GM21515 (cell line): ENCODE results near the gene FILIP1L.

Experiments
- ATAC-seq: cut with Tn5 transposase; IDR thresholded peaks from one replicate; pipeline ENCODE4 v1.9.1; 2021; ENCODE audit not compliant: unreplicated experiment

FILIP1L gene

DNA sequence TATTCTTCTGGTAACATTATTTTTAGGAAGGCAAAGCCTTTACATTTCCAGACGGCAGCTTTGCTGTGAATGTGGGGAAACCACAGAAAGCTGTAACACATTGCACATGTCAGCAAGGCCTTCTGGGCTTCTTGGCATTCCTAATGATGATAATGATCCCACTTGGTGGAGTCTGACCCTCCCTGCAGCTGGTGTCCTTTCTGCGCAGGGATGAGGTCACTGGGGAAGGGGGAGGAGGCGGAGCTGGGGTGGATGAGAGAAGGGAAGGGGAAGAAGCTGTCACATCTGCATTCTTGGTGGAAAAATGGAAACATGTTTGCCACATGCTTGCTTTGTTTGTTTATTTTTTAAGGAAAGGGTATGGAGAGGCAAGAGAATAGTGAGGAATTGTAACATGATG is 68.6 kb downstream of the FILIP1L start:
- ATAC-seq = no peak

GRCh38 chr3:100044369-100044768 is 69.9 kb downstream of the FILIP1L start:
- peak; percentile 85 for ATAC-seq

DNA sequence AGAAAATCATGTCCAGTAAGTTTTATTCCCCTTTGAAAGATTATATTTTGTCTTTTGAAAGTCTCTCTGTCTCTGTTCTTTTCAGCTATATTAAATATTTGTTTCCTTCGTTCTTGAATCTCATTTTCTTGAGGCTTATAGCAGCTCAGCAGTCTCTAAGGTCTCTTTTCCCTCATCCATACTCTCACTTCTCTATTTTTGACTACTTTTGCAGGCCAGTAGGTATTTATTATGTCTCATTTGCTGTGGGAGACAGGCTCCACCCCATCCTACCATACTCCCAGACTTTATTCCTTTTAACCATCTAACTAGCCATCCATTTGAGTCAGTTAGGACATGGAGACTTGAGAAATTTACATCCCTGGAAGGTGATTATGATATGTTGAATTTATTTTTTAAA is 71.0 kb downstream of the FILIP1L start:
- ATAC-seq = no peak

GRCh38 chr3:100042166-100042981 is 71.9 kb downstream of the FILIP1L start:
- no peak for ATAC-seq

GRCh38 chr3:100041328-100041749 is 73.0 kb downstream of the FILIP1L start:
- no peak for ATAC-seq

DNA sequence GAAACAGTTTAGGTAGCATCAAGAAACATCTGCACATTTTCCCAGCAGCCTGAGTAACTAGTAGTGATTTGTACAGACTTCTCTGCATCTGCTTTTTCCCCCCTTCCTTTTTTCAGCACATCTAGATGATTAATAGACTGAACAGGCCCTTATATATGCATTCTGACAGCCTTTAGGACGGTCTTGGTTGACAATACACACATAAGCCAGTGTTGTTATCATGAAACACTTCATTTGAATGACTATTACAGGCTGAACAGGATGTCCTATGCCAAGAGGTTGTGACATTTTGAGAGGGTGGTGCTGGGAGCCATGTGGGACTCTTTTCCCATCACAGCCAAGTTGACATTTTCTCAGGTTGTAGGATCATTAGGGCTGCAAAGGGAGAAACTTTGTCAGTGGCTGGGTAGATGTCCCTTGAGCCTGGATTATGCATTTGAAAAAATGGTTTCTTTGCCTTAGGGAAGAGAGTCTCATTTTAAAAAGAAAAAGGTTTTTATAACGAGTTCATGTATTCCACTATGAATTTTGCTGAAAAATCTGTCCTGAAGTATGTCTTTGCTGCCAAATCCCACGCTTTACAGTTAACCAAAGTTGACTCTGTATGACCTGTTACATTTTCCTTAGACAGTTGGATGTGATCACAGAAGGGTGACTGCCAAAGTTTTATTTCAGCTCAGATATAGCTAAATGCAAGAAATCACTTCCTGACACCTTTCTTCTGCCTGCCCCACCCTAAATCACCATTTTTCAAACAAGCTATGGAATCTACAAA is 73.7 kb downstream of the FILIP1L start:
- ATAC-seq = no peak

GRCh38 chr3:100039075-100039474 is 75.2 kb downstream of the FILIP1L start:
- ATAC-seq = no peak

DNA sequence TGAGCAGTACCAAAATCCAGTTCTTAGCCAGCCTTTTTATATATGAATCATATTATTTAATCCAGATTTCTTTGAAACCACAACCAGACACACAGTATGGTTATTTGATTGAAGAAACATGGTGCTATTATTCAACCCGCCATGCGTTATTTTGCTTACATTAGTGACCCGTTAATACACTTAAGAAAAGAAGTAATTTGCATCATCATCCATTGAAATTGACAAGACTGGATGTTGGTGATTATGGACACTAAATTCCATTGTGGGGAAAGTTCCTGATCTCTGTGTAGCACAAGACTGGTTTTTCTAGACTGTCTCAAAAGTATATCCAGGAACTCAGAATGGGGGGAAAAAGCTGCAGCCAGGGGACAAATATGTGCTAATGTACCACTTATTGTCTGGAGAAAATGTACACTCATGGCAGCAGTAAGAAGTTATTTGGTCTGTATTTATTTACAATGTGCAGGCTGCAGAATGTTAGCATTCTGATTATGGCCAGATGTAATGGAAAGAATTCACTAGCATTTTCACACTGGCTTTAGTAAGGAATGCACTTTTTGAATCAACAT is 80.3 kb downstream of the FILIP1L start:
- ATAC-seq = no peak

- no peak for ATAC-seq
These were observed 81.1 kb downstream of the FILIP1L start for GRCh38 chr3:100033184-100033583.

- no peak for ATAC-seq
These were observed 82.1 kb downstream of the FILIP1L start for GRCh38 chr3:100032243-100032642.

DNA sequence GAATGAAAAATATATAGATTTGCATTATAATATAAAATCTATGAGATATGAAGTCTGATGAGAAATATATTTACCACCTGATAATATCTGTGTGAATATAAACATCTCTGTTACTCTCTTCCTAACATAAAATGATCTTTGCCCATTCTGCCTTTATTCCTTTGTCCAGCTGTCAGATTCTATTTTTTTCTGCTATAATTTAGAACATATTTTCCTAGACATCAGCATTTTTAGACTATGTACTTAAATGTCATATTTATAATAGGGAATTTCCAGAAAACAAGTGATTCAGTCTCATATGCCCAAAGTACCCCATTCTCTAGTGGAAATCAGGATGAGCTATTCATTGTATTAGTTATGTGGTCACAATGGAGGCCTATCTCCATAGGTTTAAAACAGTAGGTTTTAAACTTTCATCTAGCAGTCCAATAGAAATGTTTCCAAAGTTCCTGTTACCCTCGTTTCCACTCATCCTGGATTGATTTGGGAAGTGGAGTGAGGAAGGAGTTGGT is 83.3 kb downstream of the FILIP1L start:
- ATAC-seq = no peak

GRCh38 chr3:100030346-100030745 is 84.0 kb downstream of the FILIP1L start:
- ATAC-seq = no peak

GRCh38 chr3:100029689-100030088 is 84.6 kb downstream of the FILIP1L start:
- ATAC-seq = no peak

- ATAC-seq = no peak
These were observed 85.2 kb downstream of the FILIP1L start for GRCh38 chr3:100029052-100029451.

- ATAC-seq = no peak
These were observed 87.0 kb downstream of the FILIP1L start for GRCh38 chr3:100027321-100027720.

DNA sequence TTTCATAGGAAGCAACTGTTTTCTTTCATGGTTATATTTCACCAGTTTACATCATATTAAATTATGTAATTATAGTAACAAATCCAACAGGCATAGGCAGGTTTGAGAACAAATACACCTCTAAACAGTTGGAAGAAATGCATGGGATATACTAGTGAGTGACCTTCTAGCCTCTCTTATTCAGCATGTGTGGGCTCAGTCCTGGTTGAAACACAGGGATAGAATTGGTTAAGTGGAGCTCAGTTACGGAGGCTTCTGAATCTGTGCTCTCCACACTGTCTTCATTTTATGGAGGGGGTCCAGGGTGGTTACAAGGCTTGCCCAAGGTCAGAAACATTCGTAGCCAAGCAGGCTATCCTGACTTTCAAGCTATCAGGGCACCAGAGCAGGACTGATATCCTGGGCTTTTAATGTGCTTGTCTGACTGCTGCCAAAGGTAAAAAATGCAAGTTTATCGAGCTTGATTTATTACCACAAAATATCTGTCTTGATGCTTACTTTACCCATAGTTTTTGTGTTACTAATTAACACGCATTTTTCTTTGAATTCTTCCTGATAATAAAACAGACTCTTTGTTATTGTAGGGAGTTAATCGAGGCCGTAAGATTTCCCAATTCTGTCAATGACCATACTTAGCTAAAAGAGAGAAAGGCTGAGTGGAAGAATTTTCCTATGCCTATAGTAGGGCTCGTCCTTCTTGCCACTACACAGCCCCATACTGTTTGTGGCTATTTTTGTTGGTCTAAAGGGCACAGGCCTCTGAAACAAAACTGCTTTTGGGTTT is 89.6 kb downstream of the FILIP1L start:
- no peak for ATAC-seq

DNA sequence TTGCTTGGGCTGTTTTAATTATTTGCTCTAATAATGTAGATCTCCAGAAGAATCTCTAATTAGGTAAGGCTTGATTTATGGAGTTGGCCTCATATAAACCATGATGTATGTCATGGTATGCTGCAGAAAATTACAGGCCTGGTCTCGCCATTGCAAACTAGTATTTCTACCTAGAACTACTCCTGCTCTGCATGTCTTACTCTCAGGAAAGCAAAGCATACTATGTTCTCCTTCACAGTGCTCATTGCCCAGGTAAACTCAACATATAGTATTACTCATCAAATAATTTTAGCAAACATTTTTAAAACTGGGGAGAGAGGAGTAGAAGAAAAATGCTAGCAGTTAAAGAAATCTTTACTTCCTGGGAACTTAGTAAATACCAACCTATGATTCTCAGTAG is 90.7 kb downstream of the FILIP1L start:
- ATAC-seq = no peak

- no peak for ATAC-seq
These were observed 91.2 kb downstream of the FILIP1L start for GRCh38 chr3:100023150-100023549.

DNA sequence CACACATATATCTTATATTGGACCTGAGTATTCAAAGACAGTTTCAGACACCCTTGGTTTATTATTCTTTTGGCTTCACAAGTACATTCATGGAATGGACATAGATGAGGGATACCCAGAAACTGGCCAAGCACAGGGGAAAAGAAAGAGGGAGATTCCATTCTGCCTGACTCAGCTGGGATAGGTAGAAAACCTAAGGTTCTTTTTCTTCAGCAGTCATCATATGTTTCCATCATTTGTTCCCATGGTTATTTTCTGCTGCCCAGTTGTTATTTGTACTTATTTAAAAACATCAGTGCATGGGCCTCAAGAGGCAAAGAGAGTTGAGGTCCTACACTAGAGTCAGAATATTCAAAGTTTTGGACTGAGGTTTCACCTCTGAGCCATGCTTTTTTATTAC is 91.8 kb downstream of the FILIP1L start:
- no peak for ATAC-seq

- ATAC-seq = no peak
These were observed 93.2 kb downstream of the FILIP1L start for GRCh38 chr3:100020876-100021644.
